Naive thymus-derived CD8-positive, alpha-beta T cell (primary cell): ENCODE results near the gene MACROD2. TPM values are rescaled to one million over a fixed set of nuclear protein-coding genes. Genes with fewer than 3 reads are reported as not detected.

Experiments used
- ATAC-seq, 2 donors: fragments of 150-1000 bp; cut with Tn5 transposase in 1 of 2; sonication (Bioruptor Pico), chemical (Tn5 transposase) in 1 of 2; 1 replicate in 1 of 2; 2 replicates in 1 of 2; pipeline ENCODE4 v1.10.0; 2021; ENCODE audit warnings: mild to moderate bottlenecking in 2 of 2, moderate library complexity in 2 of 2
- POLR2A ChIA-PET: fragments of 350-600 bp; sonication (Branson Sonifier 250); formaldehyde crosslinking; loops from one replicate; lab custom pipeline; 2021; ENCODE audit warnings: antibody characterized with exemption; lab: Charles Lee
- DNase-seq, 10 donors: peaks; one replicate each; pipeline versions ENCODE4 v3.0.0 to v3.0.0-alpha.2; 2020 to 2022
- H3K27ac Mint-ChIP-seq, 10 donors: one replicate each; pipeline ENCODE4 v1.8.0; 2020 to 2022; ENCODE audit warnings: mild to moderate bottlenecking in 10 of 10, mixed read lengths in 10 of 10, moderate library complexity in 4 of 10, inconsistent platforms in 1 of 10
- H3K27me3 Mint-ChIP-seq, 5 donors: one replicate each; pipeline ENCODE4 v1.8.0; 2021 to 2022; ENCODE audit warnings: mixed read lengths in 5 of 5
- H3K36me3 Mint-ChIP-seq, 3 donors: one replicate each; pipeline ENCODE4 v1.8.0; 2020 to 2022; ENCODE audit warnings: mixed read lengths in 3 of 3, mild to moderate bottlenecking in 2 of 3, inconsistent platforms in 1 of 3
- H3K4me1 Mint-ChIP-seq, 4 donors: one replicate each; pipeline ENCODE4 v1.8.0; 2021 to 2022; ENCODE audit warnings: mixed read lengths in 4 of 4
- H3K4me3 Mint-ChIP-seq, 10 donors: one replicate each; pipeline ENCODE4 v1.8.0; 2020 to 2022; ENCODE audit warnings: mild to moderate bottlenecking in 10 of 10, mixed read lengths in 10 of 10, moderate library complexity in 6 of 10, inconsistent platforms in 1 of 10
- H3K9me3 Mint-ChIP-seq, 9 donors: one replicate each; pipeline ENCODE4 v1.8.0; 2020 to 2022; ENCODE audit warnings: mixed read lengths in 9 of 9, mild to moderate bottlenecking in 3 of 9, inconsistent platforms in 1 of 9, moderate library complexity in 1 of 9
- polyA plus RNA-seq, 3 donors: library from polyadenylated mRNA; unstranded; fragments of 300-500 nt; fragmentation: Illumina TruSeq; gene quantifications; one replicate each; pipeline ENCODE4 v1.2.3, GENCODE V29; 2021
- total RNA-seq, 8 experiments: library from RNA in 2 of 8; stranded (reverse) in 2 of 8; gene quantifications; one replicate each; pipeline ENCODE4 v1.2.3 and lab custom pipeline; 2021 to 2026

MACROD2 gene
- total and polyA plus RNA-seq, 5 experiments from 2014 or later, result 0.18 to 1.1 (median 0.60) TPM; not detected in 2

GRCh38 chr20:16061351-16061750 lies 2066.0 kb downstream of the MACROD2 start:
- peaks cover 0 to 2% (median 0%) of the 10 kb centered on the region in 4 donors for H3K4me1 Mint-ChIP-seq
- H3K4me3 Mint-ChIP-seq, result no peak overlapping the region
- peaks cover 0 to 1% (median 0%) of the 10 kb centered on the region in 5 donors for H3K27me3 Mint-ChIP-seq
- no peak overlapping the region for H3K27ac Mint-ChIP-seq
- H3K9me3 Mint-ChIP-seq, result peaks cover 0 to 13% (median 0%) of the 10 kb centered on the region in 9 donors
- ATAC-seq, result no peak
- H3K36me3 Mint-ChIP-seq, result no peaks in the 10 kb centered on the region
- DNase-seq, result no peak
- POLR2A ChIA-PET, result no interaction called here

- H3K27ac Mint-ChIP-seq, result no peak overlapping the region
- peaks cover 0 to 2% (median 0%) of the 10 kb centered on the region in 3 donors for H3K36me3 Mint-ChIP-seq
- ATAC-seq (no peak), DNase-seq (no peak)
- H3K27me3 Mint-ChIP-seq, result peaks cover 0 to 1% (median 0%) of the 10 kb centered on the region in 5 donors
- H3K4me3 Mint-ChIP-seq, result no peak overlapping the region
- POLR2A ChIA-PET, result no interaction called here
- H3K4me1 Mint-ChIP-seq, result peaks cover 0 to 2% (median 0%) of the 10 kb centered on the region in 4 donors
- peaks cover 0 to 12% (median 0%) of the 10 kb centered on the region in 9 donors for H3K9me3 Mint-ChIP-seq
These were observed 2067.6 kb downstream of the MACROD2 start for GRCh38 chr20:16062661-16063581.

- ATAC-seq (no peak), DNase-seq (no peak)
- Mint-ChIP-seq H3K36me3 (peaks cover 0 to 6% (median 0%) of the 10 kb centered on the region in 3 donors), H3K4me3 (no peak overlapping the region), H3K9me3 (peaks cover 0 to 15% (median 0%) of the 10 kb centered on the region in 9 donors), H3K4me1 (peaks cover 0 to 7% (median 0%) of the 10 kb centered on the region in 4 donors), H3K27me3 (peaks cover 0 to 1% (median 0%) of the 10 kb centered on the region in 5 donors), H3K27ac (no peak overlapping the region)
- POLR2A ChIA-PET, result no interaction called here
These were observed 2068.6 kb downstream of the MACROD2 start for GRCh38 chr20:16063881-16064280.

GRCh38 chr20:16064989-16065707 lies 2069.8 kb downstream of the MACROD2 start:
- DNase-seq, result no peak
- H3K9me3 Mint-ChIP-seq, result peaks cover 0 to 16% (median 5%) of the 10 kb centered on the region in 9 donors
- ATAC-seq, result no peak
- H3K27me3 Mint-ChIP-seq, result peaks cover 0 to 1% (median 0%) of the 10 kb centered on the region in 5 donors
- no peak overlapping the region for H3K4me3 Mint-ChIP-seq
- POLR2A ChIA-PET, result no interaction called here
- H3K36me3 Mint-ChIP-seq, result peaks cover 0 to 6% (median 0%) of the 10 kb centered on the region in 3 donors
- H3K4me1 Mint-ChIP-seq, result peaks cover 0 to 15% (median 0%) of the 10 kb centered on the region in 4 donors
- no peak overlapping the region for H3K27ac Mint-ChIP-seq

- Mint-ChIP-seq H3K36me3 (peaks cover 0 to 6% (median 0%) of the 10 kb centered on the region in 3 donors), H3K9me3 (peaks cover 0 to 16% (median 5%) of the 10 kb centered on the region in 9 donors), H3K27ac (no peak overlapping the region), H3K4me1 (peaks cover 0 to 17% (median 0%) of the 10 kb centered on the region in 4 donors), H3K27me3 (peaks cover 0 to 1% (median 0%) of the 10 kb centered on the region in 5 donors), H3K4me3 (no peak overlapping the region)
- ATAC-seq, result no peak
- no peak for DNase-seq
- POLR2A ChIA-PET, result no interaction called here
These were observed 2071.3 kb downstream of the MACROD2 start for GRCh38 chr20:16066571-16066970.

- Mint-ChIP-seq H3K4me1 (peaks cover 0 to 15% (median 0%) of the 10 kb centered on the region in 4 donors), H3K27ac (peak overlapping the region in 1 of 10 donors; percentile 38), H3K27me3 (peaks cover 0 to 4% (median 0%) of the 10 kb centered on the region in 5 donors), H3K9me3 (peaks cover 0 to 16% (median 7%) of the 10 kb centered on the region in 9 donors), H3K4me3 (no peak overlapping the region), H3K36me3 (peaks cover 0 to 6% (median 0%) of the 10 kb centered on the region in 3 donors)
- POLR2A ChIA-PET, result no interaction called here
- ATAC-seq (no peak), DNase-seq (no peak)
These were observed 2074.2 kb downstream of the MACROD2 start for GRCh38 chr20:16069389-16070010.

GRCh38 chr20:16072220-16072619 lies 2076.9 kb downstream of the MACROD2 start:
- Mint-ChIP-seq H3K4me1 (peaks cover 0 to 15% (median 0%) of the 10 kb centered on the region in 4 donors), H3K36me3 (peaks cover 0 to 6% (median 0%) of the 10 kb centered on the region in 3 donors), H3K4me3 (no peak overlapping the region), H3K27ac (no peak overlapping the region), H3K27me3 (peaks cover 0 to 4% (median 0%) of the 10 kb centered on the region in 5 donors), H3K9me3 (peaks cover 0 to 23% (median 7%) of the 10 kb centered on the region in 9 donors)
- POLR2A ChIA-PET, result no interaction called here
- ATAC-seq (no peak), DNase-seq (no peak)

- no peak for ATAC-seq
- Mint-ChIP-seq H3K9me3 (peaks cover 0 to 15% (median 0%) of the 10 kb centered on the region in 9 donors), H3K27me3 (peaks cover 0 to 11% (median 1%) of the 10 kb centered on the region in 5 donors), H3K4me3 (peak overlapping the region in 1 of 10 donors; percentile 37), H3K36me3 (no peaks in the 10 kb centered on the region), H3K4me1 (peaks cover 0 to 33% (median 0%) of the 10 kb centered on the region in 4 donors), H3K27ac (peak overlapping the region in 2 of 10 donors; percentile 12 to 40)
- POLR2A ChIA-PET, result no interaction called here
- no peak for DNase-seq
These were observed 2083.0 kb downstream of the MACROD2 start for GRCh38 chr20:16078172-16078898.

- peak overlapping the region in 2 of 10 donors; percentile 1 to 34 for H3K27ac Mint-ChIP-seq
- peaks cover under 1 to 14% (median 4%) of the 10 kb centered on the region in 9 donors for H3K9me3 Mint-ChIP-seq
- DNase-seq (no peak), ATAC-seq (no peak)
- peak overlapping the region in 1 of 10 donors; percentile 9 for H3K4me3 Mint-ChIP-seq
- POLR2A ChIA-PET, result no interaction called here
- peaks cover 0 to 44% (median 0%) of the 10 kb centered on the region in 4 donors for H3K4me1 Mint-ChIP-seq
- no peaks in the 10 kb centered on the region for H3K36me3 Mint-ChIP-seq
- peaks cover 0 to 11% (median 0%) of the 10 kb centered on the region in 5 donors for H3K27me3 Mint-ChIP-seq
These were observed 2086.1 kb downstream of the MACROD2 start for GRCh38 chr20:16081421-16081820.

GRCh38 chr20:16082051-16082550 lies 2086.8 kb downstream of the MACROD2 start:
- Mint-ChIP-seq H3K4me1 (peaks cover 0 to 44% (median 0%) of the 10 kb centered on the region in 4 donors), H3K27ac (no peak overlapping the region), H3K9me3 (peaks cover 3 to 18% (median 6%) of the 10 kb centered on the region in 9 donors), H3K4me3 (no peak overlapping the region), H3K36me3 (no peaks in the 10 kb centered on the region), H3K27me3 (peaks cover 0 to 11% (median 0%) of the 10 kb centered on the region in 5 donors)
- no peak for DNase-seq
- no peak for ATAC-seq
- POLR2A ChIA-PET, result no interaction called here

- ATAC-seq (no peak), DNase-seq (no peak)
- Mint-ChIP-seq H3K4me3 (peak overlapping the region in 1 of 10 donors; percentile 64), H3K36me3 (no peaks in the 10 kb centered on the region), H3K9me3 (peaks cover 8 to 28% (median 15%) of the 10 kb centered on the region in 9 donors), H3K27me3 (peaks cover 0 to 11% (median 0%) of the 10 kb centered on the region in 5 donors), H3K27ac (peak overlapping the region in 1 of 10 donors; percentile 24), H3K4me1 (peaks cover 0 to 40% (median 0%) of the 10 kb centered on the region in 4 donors)
- POLR2A ChIA-PET, result no interaction called here
These were observed 2088.4 kb downstream of the MACROD2 start for GRCh38 chr20:16083639-16084280.
